ENCODE data around the gene E2F4.

Gene E2F4

DNA sequence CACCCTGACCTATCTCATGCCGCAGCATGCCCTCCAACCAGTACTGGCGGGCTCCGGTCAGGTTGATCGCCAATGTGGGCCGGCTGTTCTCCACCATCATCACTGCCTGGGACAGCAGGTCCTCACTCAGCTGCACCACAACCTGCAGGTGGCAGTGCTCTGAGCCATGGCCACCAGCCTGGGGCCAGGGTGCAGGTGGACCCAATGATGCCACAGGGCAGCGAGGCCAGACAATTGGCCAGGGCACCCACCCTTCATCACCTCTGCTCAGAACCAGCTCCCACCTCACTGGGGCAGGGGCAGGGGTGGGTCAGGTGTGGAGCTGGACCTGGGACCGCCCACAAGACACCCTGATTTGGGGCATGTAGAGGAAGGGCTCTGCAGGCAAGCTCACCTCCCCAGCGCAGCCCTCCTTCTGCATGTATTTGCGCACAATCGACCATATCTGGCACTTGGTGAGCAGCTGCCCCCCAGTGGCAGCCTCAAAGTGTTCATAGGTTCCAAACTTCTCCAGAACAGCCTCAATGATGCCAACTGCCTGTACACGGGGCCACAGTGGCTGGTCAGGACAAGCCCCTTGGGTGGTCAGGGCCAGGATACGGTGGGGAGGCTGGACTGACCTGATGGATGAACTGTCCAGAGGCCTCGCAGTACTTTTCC lies 12.4 kb upstream of the E2F4 start:
- no peaks in the 10 kb centered on the region for H4K20me1 ChIP-seq (ENCODE audit: insufficient read depth, low read length)
- H3K4me2 ChIP-seq (ENCODE audit: low read depth, low read length): no peak overlapping the region
- no peaks in the 10 kb centered on the region for H3K9me3 ChIP-seq (replicated peaks; ENCODE audit: insufficient read depth, low read length)
- TF ChIP-seq EZH2 (optimal IDR thresholded peaks at IDR 0.05; ENCODE audit: low read depth, low read length) (no peak), EZH2phosphoT487 (IDR thresholded peaks at IDR 0.05; ENCODE audit: low read length) (no peak)
- TF ChIP-seq, protein P1, sequence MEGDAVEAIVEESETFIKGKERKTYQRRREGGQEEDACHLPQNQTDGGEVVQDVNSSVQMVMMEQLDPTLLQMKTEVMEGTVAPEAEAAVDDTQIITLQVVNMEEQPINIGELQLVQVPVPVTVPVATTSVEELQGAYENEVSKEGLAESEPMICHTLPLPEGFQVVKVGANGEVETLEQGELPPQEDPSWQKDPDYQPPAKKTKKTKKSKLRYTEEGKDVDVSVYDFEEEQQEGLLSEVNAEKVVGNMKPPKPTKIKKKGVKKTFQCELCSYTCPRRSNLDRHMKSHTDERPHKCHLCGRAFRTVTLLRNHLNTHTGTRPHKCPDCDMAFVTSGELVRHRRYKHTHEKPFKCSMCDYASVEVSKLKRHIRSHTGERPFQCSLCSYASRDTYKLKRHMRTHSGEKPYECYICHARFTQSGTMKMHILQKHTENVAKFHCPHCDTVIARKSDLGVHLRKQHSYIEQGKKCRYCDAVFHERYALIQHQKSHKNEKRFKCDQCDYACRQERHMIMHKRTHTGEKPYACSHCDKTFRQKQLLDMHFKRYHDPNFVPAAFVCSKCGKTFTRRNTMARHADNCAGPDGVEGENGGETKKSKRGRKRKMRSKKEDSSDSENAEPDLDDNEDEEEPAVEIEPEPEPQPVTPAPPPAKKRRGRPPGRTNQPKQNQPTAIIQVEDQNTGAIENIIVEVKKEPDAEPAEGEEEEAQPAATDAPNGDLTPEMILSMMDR (IDR thresholded peaks at IDR 0.05; ENCODE audit: low read length): peak; percentile 10
- H3K9ac ChIP-seq (ENCODE audit: low read length): no peak overlapping the region
- no peak overlapping the region for H3K27ac ChIP-seq (ENCODE audit: low read length)
- H3K27me3 ChIP-seq (replicated peaks; ENCODE audit: insufficient read depth, low read length): no peaks in the 10 kb centered on the region
- peak; percentile 7 for DNase-seq
- H3F3A ChIP-seq (ENCODE audit: insufficient read depth, low read length): peaks cover 28% of the 10 kb centered on the region
- no peaks in the 10 kb centered on the region for H3K36me3 ChIP-seq (replicated peaks; ENCODE audit: insufficient read depth, low read length)
- peaks cover 17% of the 10 kb centered on the region for H3K79me2 ChIP-seq (ENCODE audit: low read length)
- H2AFZ ChIP-seq (ENCODE audit: low read length): no peak overlapping the region
- H3K4me1 ChIP-seq (ENCODE audit: low read length): peaks cover 21% of the 10 kb centered on the region
- H3K4me3 ChIP-seq (ENCODE audit: low read length): no peak overlapping the region
- no peaks in the 10 kb centered on the region for H3K9me2 ChIP-seq (replicated peaks; ENCODE audit: insufficient read depth, low read length)

DNA sequence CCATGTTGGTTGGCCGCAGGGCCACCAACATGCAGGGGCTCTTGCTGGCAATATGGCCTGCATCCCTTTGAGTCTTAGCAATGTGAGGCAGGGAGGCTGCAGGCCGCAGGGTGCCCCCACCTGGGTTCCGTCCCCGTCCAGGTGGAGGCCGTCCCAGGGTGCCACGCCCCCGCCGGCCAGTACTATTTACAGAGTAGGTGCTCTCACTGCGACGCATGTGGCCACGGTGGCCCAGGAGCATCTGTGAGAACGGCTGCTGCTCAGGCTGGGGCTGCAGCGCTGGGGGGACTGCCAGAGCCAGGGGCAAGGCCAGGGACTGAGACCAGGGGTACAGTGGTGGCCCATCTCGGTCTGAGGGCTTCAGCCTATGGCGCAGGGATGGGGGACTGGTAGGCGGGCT lies 11.8 kb upstream of the E2F4 start:
- Histone ChIP-seq H3K4me3 (ENCODE audit: low read length) (no peak overlapping the region), H3K27me3 (replicated peaks; ENCODE audit: insufficient read depth, low read length) (no peaks in the 10 kb centered on the region), H3K4me1 (ENCODE audit: low read length) (peaks cover 27% of the 10 kb centered on the region)

DNA sequence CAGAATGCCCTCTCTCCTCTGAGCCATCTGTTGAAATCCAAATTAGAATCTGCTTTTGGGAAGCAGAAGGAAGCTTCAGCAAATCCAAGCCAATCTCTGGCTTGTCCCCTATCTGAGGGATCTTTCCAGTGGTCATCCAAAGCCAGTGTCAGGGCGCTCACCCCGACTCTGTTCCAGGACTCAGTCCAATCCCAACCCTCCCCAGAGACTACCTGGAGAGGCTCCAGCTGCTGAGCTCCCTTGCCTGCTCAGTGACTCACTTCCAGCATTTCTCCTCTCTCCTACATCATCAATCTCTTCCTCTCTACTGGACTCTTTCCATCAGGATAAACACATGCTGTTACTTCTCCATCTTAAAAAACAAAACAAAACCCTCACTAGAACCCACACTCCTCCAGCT lies 10.6 kb upstream of the E2F4 start:
- no peak for DNase-seq
- no peak overlapping the region for H3K9ac ChIP-seq (ENCODE audit: low read length)
- no peaks in the 10 kb centered on the region for H3K9me3 ChIP-seq (replicated peaks; ENCODE audit: insufficient read depth, low read length)

More for the DNA sequence above, 11.8 kb upstream of the E2F4 start:
- Histone ChIP-seq H2AFZ (ENCODE audit: low read length) (no peak overlapping the region), H4K20me1 (ENCODE audit: insufficient read depth, low read length) (no peaks in the 10 kb centered on the region), H3K9me2 (replicated peaks; ENCODE audit: insufficient read depth, low read length) (no peaks in the 10 kb centered on the region), H3K4me2 (ENCODE audit: low read depth, low read length) (no peak overlapping the region), H3K9ac (ENCODE audit: low read length) (no peak overlapping the region), H3K27ac (ENCODE audit: low read length) (no peak overlapping the region), H3K9me3 (replicated peaks; ENCODE audit: insufficient read depth, low read length) (no peaks in the 10 kb centered on the region), H3K79me2 (ENCODE audit: low read length) (peaks cover 17% of the 10 kb centered on the region), H3F3A (ENCODE audit: insufficient read depth, low read length) (peaks cover 26% of the 10 kb centered on the region), H3K36me3 (replicated peaks; ENCODE audit: insufficient read depth, low read length) (no peaks in the 10 kb centered on the region)
- no peak for DNase-seq
- TF ChIP-seq EZH2phosphoT487 (IDR thresholded peaks at IDR 0.05; ENCODE audit: low read length) (no peak), EZH2 (optimal IDR thresholded peaks at IDR 0.05; ENCODE audit: low read depth, low read length) (no peak)
- TF ChIP-seq, protein P1 (IDR thresholded peaks at IDR 0.05; ENCODE audit: low read length): no peak

More for the DNA sequence above, 10.6 kb upstream of the E2F4 start:
- Histone ChIP-seq H3K27me3 (replicated peaks; ENCODE audit: insufficient read depth, low read length) (peaks cover 6% of the 10 kb centered on the region), H3K79me2 (ENCODE audit: low read length) (peaks cover 17% of the 10 kb centered on the region), H3F3A (ENCODE audit: insufficient read depth, low read length) (peaks cover 19% of the 10 kb centered on the region; the same call in 1 of the 2 replicates), H3K9me2 (replicated peaks; ENCODE audit: insufficient read depth, low read length) (no peaks in the 10 kb centered on the region), H3K4me3 (ENCODE audit: low read length) (no peak overlapping the region), H3K27ac (ENCODE audit: low read length) (no peak overlapping the region), H2AFZ (ENCODE audit: low read length) (no peak overlapping the region), H3K4me1 (ENCODE audit: low read length) (peaks cover 28% of the 10 kb centered on the region), H3K4me2 (ENCODE audit: low read depth, low read length) (no peak overlapping the region), H4K20me1 (ENCODE audit: insufficient read depth, low read length) (no peaks in the 10 kb centered on the region), H3K36me3 (replicated peaks; ENCODE audit: insufficient read depth, low read length) (no peaks in the 10 kb centered on the region)
- TF ChIP-seq, protein P1 (IDR thresholded peaks at IDR 0.05; ENCODE audit: low read length): no peak
- TF ChIP-seq EZH2 (optimal IDR thresholded peaks at IDR 0.05; ENCODE audit: low read depth, low read length) (no peak), EZH2phosphoT487 (IDR thresholded peaks at IDR 0.05; ENCODE audit: low read length) (no peak)

Measured in MM.1S (cell line).